CD4-positive, alpha-beta T cell treated with Interleukin-4 for 4 hours (primary cell): Measurements from ENCODE around the gene DNAAF1.
A peak's percentile ranks its signal among the peaks of the same experiment; 100 is the strongest.

Experiments used
- DNase-seq: peaks from one replicate; pipeline ENCODE4 v3.0.0-alpha.2; 2020

DNAAF1 gene

GRCh38 chr16:84124257-84125073 lies 20.6 kb upstream of the DNAAF1 start:
- DNase-seq, result no peak

GRCh38 chr16:84131117-84131516 lies 14.0 kb upstream of the DNAAF1 start:
- no peak for DNase-seq

GRCh38 chr16:84132527-84133285 lies 12.4 kb upstream of the DNAAF1 start:
- DNase-seq, result no peak

- no peak for DNase-seq
These were observed 8.6 kb upstream of the DNAAF1 start for GRCh38 chr16:84136331-84137125.

- DNase-seq, result no peak
These were observed 7.8 kb upstream of the DNAAF1 start for GRCh38 chr16:84137287-84137686.

- no peak for DNase-seq
These were observed 7.2 kb upstream of the DNAAF1 start for GRCh38 chr16:84137769-84138357.

GRCh38 chr16:84138500-84138823 lies 6.6 kb upstream of the DNAAF1 start:
- DNase-seq, result no peak

- DNase-seq, result no peak
These were observed 6.1 kb upstream of the DNAAF1 start for GRCh38 chr16:84138824-84139627.

GRCh38 chr16:84139628-84140258 lies 5.4 kb upstream of the DNAAF1 start:
- DNase-seq, result no peak

- DNase-seq, result no peak
These were observed 3.9 kb upstream of the DNAAF1 start for GRCh38 chr16:84141143-84141670.

GRCh38 chr16:84143081-84143480 lies 2.0 kb upstream of the DNAAF1 start:
- DNase-seq, result no peak

GRCh38 chr16:84143784-84144199 lies 1.3 kb upstream of the DNAAF1 start:
- DNase-seq, result no peak

GRCh38 chr16:84144209-84144858 lies 774 bp upstream of the DNAAF1 start:
- DNase-seq, result peak; percentile 27

- no peak for DNase-seq
These were observed 5.8 kb downstream of the DNAAF1 start for GRCh38 chr16:84150926-84151325.

GRCh38 chr16:84153660-84154214 lies 8.6 kb downstream of the DNAAF1 start:
- DNase-seq, result no peak

- no peak for DNase-seq
These were observed 10.1 kb downstream of the DNAAF1 start for GRCh38 chr16:84155226-84155625.

GRCh38 chr16:84155771-84156170 lies 10.7 kb downstream of the DNAAF1 start:
- no peak for DNase-seq

GRCh38 chr16:84156342-84156784 lies 11.3 kb downstream of the DNAAF1 start:
- no peak for DNase-seq

- no peak for DNase-seq
These were observed 13.9 kb downstream of the DNAAF1 start for GRCh38 chr16:84159007-84159406.

- no peak for DNase-seq
These were observed 14.7 kb downstream of the DNAAF1 start for GRCh38 chr16:84159800-84160199.

- no peak for DNase-seq
These were observed 15.9 kb downstream of the DNAAF1 start for GRCh38 chr16:84161037-84161436.
